HL-60 (cell line): ENCODE results near the gene MRGPRX1.

Source experiments
- DNase-seq, 2 experiments: peaks; one replicate each; pipeline ENCODE4 v3.0.0-alpha.2; 2010 to 2020; ENCODE audit warnings: low read depth in 1 of 2, low spot score in 1 of 2
- H3K27ac ChIP-seq: fragments of 250-450 bp; sonication (Bioruptor Pico); replicated peaks from 2 replicates; pipeline ENCODE4 v1.5.1; 2020; ENCODE audit warnings: mild to moderate bottlenecking, moderate library complexity
- H3K27me3 ChIP-seq: fragments of 250-450 bp; sonication (Bioruptor Pico); 2 replicates; pipeline ENCODE4 v1.5.1; 2021; ENCODE audit warnings: mild to moderate bottlenecking, moderate library complexity; ENCODE audit not compliant: insufficient read depth, poor library complexity, severe bottlenecking
- H3K4me3 ChIP-seq: replicated peaks from 2 replicates; pipeline ENCODE4 v1.5.1; 2011; ENCODE audit warnings: mild to moderate bottlenecking, control low read depth, low read length; ENCODE audit not compliant: insufficient read depth
- CTCF ChIP-seq: IDR thresholded peaks from one replicate; pipeline ENCODE4 v1.5.1; 2011; ENCODE audit warnings: low read length, control low read depth, inconsistent platforms; ENCODE audit not compliant: insufficient read depth
- GABPA ChIP-seq: IDR thresholded peaks from 2 replicates; pipeline ENCODE4 v1.6.1; 2012; ENCODE audit warnings: low read depth
- POLR2AphosphoS5 ChIP-seq: IDR thresholded peaks from 2 replicates; pipeline ENCODE4 v1.6.1; 2012; ENCODE audit warnings: low read depth
- REST ChIP-seq: IDR thresholded peaks from 2 replicates; pipeline ENCODE4 v1.6.1; 2012; ENCODE audit warnings: low read depth; ENCODE audit not compliant: insufficient replicate concordance
- SPI1 ChIP-seq: IDR thresholded peaks from 2 replicates; pipeline ENCODE4 v1.6.1; 2012; ENCODE audit warnings: low read depth, mild to moderate bottlenecking, borderline replicate concordance
- long read RNA-seq: library from polyadenylated mRNA; unstranded; transcript quantifications from one replicate; pipeline ENCODE4 v2.0.0, GENCODE V29; 2020

MRGPRX1 gene
- long read RNA-seq = 0 reads

GRCh38 chr11:18939314-18939713 lies at the start of gene MRGPRX1:
MRGPRX1 (minus strand) TSS chr11:18939414; CDS start chr11:18934784, 4,630 bp downstream.
- TF ChIP-seq SPI1 (no peak), POLR2AphosphoS5 (no peak), REST (no peak), GABPA (no peak), CTCF (no peak)
- no peak for DNase-seq
- H3K27ac ChIP-seq = no peak within 1 kb of the TSS

GRCh38 chr11:18987454-18988231 lies 48.4 kb upstream of the MRGPRX1 start:
- Histone ChIP-seq H3K27me3 (no peaks in the 10 kb centered on the region), H3K4me3 (no peak overlapping the region), H3K27ac (no peak overlapping the region)
- TF ChIP-seq GABPA (no peak), CTCF (no peak), POLR2AphosphoS5 (no peak), REST (no peak), SPI1 (no peak)
- DNase-seq = no peak

More at GRCh38 chr11:18939314-18939713, at the start of gene MRGPRX1:
- Histone ChIP-seq H3K27me3 (peaks cover 2% of the 10 kb centered on the region), H3K4me3 (no peak within 1 kb of the TSS)

- TF ChIP-seq POLR2AphosphoS5 (no peak), CTCF (no peak)
- Histone ChIP-seq H3K27me3 (no peaks in the 10 kb centered on the region), H3K4me3 (no peak overlapping the region), H3K27ac (no peak overlapping the region)
- no peak for DNase-seq
These were observed 47.5 kb upstream of the MRGPRX1 start for GRCh38 chr11:18986744-18987143.
